HCT116 (cell line): Measurements from ENCODE around the gene TPD52L2. TPM values are rescaled to one million over a fixed set of nuclear protein-coding genes. Genes with fewer than 3 reads are reported as not detected.
"Not testable (repeated sequence)": the region's sequence is repeated elsewhere in the genome, so short reads cannot be mapped to it uniquely, and the experiment has no call there.

ENCODE experiments used
- ATAC-seq: fragments of 200-7000 bp; cut with Tn5 transposase; 2 replicates; pipeline ENCODE4 v1.9.1; 2020; ENCODE audit warnings: mild to moderate bottlenecking, moderate library complexity
- BruUV-seq: library from RNA; stranded (reverse); fragments of 400-500 nt; replicated peaks from 2 replicates; lab custom pipeline; 2021; lab: Mats Ljungman, UMichigan
- CTCF ChIA-PET: fragments of 300-600 bp; sonication (Branson Sonifier 250); formaldehyde crosslinking; loops from one replicate; lab custom pipeline; 2021; ENCODE audit warnings: antibody characterized with exemption; lab: Charles Lee
- POLR2A ChIA-PET: fragments of 300-600, 350-600 bp; sonication (Branson Sonifier 250); formaldehyde crosslinking; loops from one replicate; lab custom pipeline; 2021; ENCODE audit warnings: antibody characterized with exemption; lab: Charles Lee
- RAD21 ChIA-PET, 2 experiments: fragments of 300-600 bp; sonication (Branson Sonifier 250); formaldehyde crosslinking; loops; one replicate each; lab custom pipeline; 2023; ENCODE audit warnings: low total read pairs in 2 of 2; ENCODE audit not compliant: uncharacterized antibody in 2 of 2, unreplicated experiment in 2 of 2, low non-redundant PET in 1 of 2; lab: Charles Lee
- DNase-seq: peaks from one replicate; pipeline ENCODE4 v3.0.0-alpha.2; 2010; ENCODE audit warnings: low read depth, low spot score
- H2AFZ ChIP-seq: fragments of 200-600 bp; shearing (Covaris generic), sonication (generic); 2 replicates; pipeline ENCODE4 v1.6.1; 2017; ENCODE audit warnings: low read depth, mixed run types, mixed read lengths, antibody characterized with exemption, low read length; ENCODE audit not compliant: poor library complexity, severe bottlenecking
- H3K27ac ChIP-seq: 2 replicates; pipeline ENCODE4 v1.5.1; 2012; ENCODE audit warnings: low read depth, low read length
- H3K27me3 ChIP-seq: fragments of 200-600 bp; sonication (generic); 2 replicates; pipeline ENCODE4 v1.6.1; 2016; ENCODE audit warnings: mixed run types, low read length, mixed read lengths; ENCODE audit not compliant: insufficient read depth
- H3K36me3 ChIP-seq, 2 experiments: fragments of 200-500 bp in 1 of 2; fragments of 200-600 bp in 1 of 2; sonication (Bioruptor generic) in 1 of 2; sonication (generic) in 1 of 2; 2 replicates each; pipeline versions ENCODE4 v1.5.1 to v1.6.1; 2014 to 2016; ENCODE audit warnings: low read length in 2 of 2, inconsistent platforms in 1 of 2, mixed read lengths in 1 of 2, mixed run types in 1 of 2; ENCODE audit not compliant: insufficient read depth in 2 of 2, control insufficient read depth in 1 of 2
- H3K4me1 ChIP-seq, 2 experiments: fragments of 200-600 bp in 1 of 2; sonication (generic) in 1 of 2; 2 replicates each; pipeline versions ENCODE4 v1.5.1 to v1.6.1; 2012 to 2017; ENCODE audit warnings: low read length in 2 of 2, inconsistent platforms in 1 of 2, mild to moderate bottlenecking in 1 of 2, mixed read lengths in 1 of 2, mixed run types in 1 of 2, moderate library complexity in 1 of 2; ENCODE audit not compliant: insufficient read depth in 2 of 2, control insufficient read depth in 1 of 2
- H3K4me2 ChIP-seq: fragments of 200-600 bp; sonication (generic); 2 replicates; pipeline ENCODE4 v1.6.1; 2017; ENCODE audit warnings: mixed run types, low read length, mixed read lengths
- H3K4me3 ChIP-seq, 2 experiments: fragments of 200-600 bp in 1 of 2; sonication (generic) in 1 of 2; replicated peaks in 1 of 2; 2 replicates each; pipeline ENCODE4 v1.5.1; 2011 to 2016; ENCODE audit warnings: low read length in 2 of 2, control low read depth in 1 of 2, low read depth in 1 of 2, mild to moderate bottlenecking in 1 of 2, mixed read lengths in 1 of 2, mixed run types in 1 of 2
- H3K79me2 ChIP-seq: fragments of 200-600 bp; sonication (generic); 2 replicates; pipeline ENCODE4 v1.6.1; 2017; ENCODE audit warnings: mild to moderate bottlenecking, mixed run types, low read length, moderate library complexity, mixed read lengths; ENCODE audit not compliant: insufficient read depth
- H3K9ac ChIP-seq: fragments of 200-600 bp; sonication (generic); 2 replicates; pipeline ENCODE4 v1.6.1; 2016; ENCODE audit warnings: low read length, mixed read lengths
- H3K9me2 ChIP-seq: fragments of 200-600 bp; sonication (generic), shearing (Covaris generic); 2 replicates; pipeline ENCODE4 v1.6.1; 2017; ENCODE audit warnings: mixed run types, mild to moderate bottlenecking, moderate library complexity; ENCODE audit not compliant: insufficient read depth
- H3K9me3 ChIP-seq, 2 experiments: fragments of 200-500 bp in 1 of 2; fragments of 200-600 bp in 1 of 2; sonication (Bioruptor generic) in 1 of 2; sonication (generic) in 1 of 2; 2 replicates each; pipeline ENCODE4 v1.6.1; 2014 to 2017; ENCODE audit warnings: low read length in 2 of 2, mixed read lengths in 2 of 2, inconsistent platforms in 1 of 2, low read depth in 1 of 2, mild to moderate bottlenecking in 1 of 2, mixed run types in 1 of 2, moderate library complexity in 1 of 2; ENCODE audit not compliant: control insufficient read depth in 1 of 2, insufficient read depth in 1 of 2
- H4K20me1 ChIP-seq: fragments of 200-600 bp; sonication (generic), shearing (Covaris generic); 2 replicates; pipeline ENCODE4 v1.6.1; 2017; ENCODE audit warnings: mixed run types, mild to moderate bottlenecking, moderate library complexity; ENCODE audit not compliant: insufficient read depth
- CTCF ChIP-seq, 3 experiments: fragments of 200-600 bp in 1 of 3; sonication (generic) in 1 of 3; IDR thresholded peaks in 2 of 3; conservative IDR thresholded peaks in 1 of 3; 2 replicates each; pipeline ENCODE4 v1.5.1; 2012 to 2017; ENCODE audit warnings: low read depth in 2 of 3, low read length in 2 of 3, antibody characterized with exemption in 1 of 3, borderline replicate concordance in 1 of 3, control low read depth in 1 of 3, mild to moderate bottlenecking in 1 of 3, mixed read lengths in 1 of 3, mixed run types in 1 of 3, moderate library complexity in 1 of 3; ENCODE audit not compliant: insufficient read depth in 1 of 3
- EZH2 ChIP-seq: fragments of 200-600 bp; sonication (generic); IDR thresholded peaks from 2 replicates; pipeline ENCODE4 v1.6.1; 2017; ENCODE audit warnings: antibody characterized with exemption, mixed run types
- SRF ChIP-seq: IDR thresholded peaks from 2 replicates; pipeline ENCODE4 v1.6.1; 2012; ENCODE audit warnings: low read depth
- TCF7L2 ChIP-seq: IDR thresholded peaks from 2 replicates; pipeline ENCODE4 v1.7.0; 2011; ENCODE audit warnings: borderline replicate concordance, inconsistent platforms; ENCODE audit not compliant: insufficient read depth, insufficient read length; ENCODE audit errors: extremely low read depth
- intact Hi-C: fragments of 100-400 bp; cut with micrococcal nuclease; formaldehyde crosslinking; loops from 2 replicates; pipeline ENCODE4 v1.10.0; 2022
- total RNA-seq: library from RNA; stranded (reverse); gene quantifications from one replicate; pipeline ENCODE4 v1.2.1, GENCODE V29; 2021; ENCODE audit not compliant: unreplicated experiment

The TPD52L2 gene
- total RNA-seq, 1 experiment from 2014 or later = 149 TPM

GRCh38 chr20:63850689-63851547 lies 14.2 kb upstream of the TPD52L2 start:
- Histone ChIP-seq H3K4me3 (no peak overlapping the region), H3K4me1 (peaks cover 17 to 31% of the 10 kb centered on the region in 2 experiments), H3K79me2 (no peaks in the 10 kb centered on the region), H3K4me2 (no peak overlapping the region), H4K20me1 (no peaks in the 10 kb centered on the region), H3K27ac (no peak overlapping the region), H3K9ac (no peak overlapping the region), H2AFZ (no peak overlapping the region), H3K9me2 (no peaks in the 10 kb centered on the region), H3K27me3 (no peaks in the 10 kb centered on the region), H3K36me3 (no peaks in the 10 kb centered on the region), H3K9me3 (no peaks in the 10 kb centered on the region)
- ATAC-seq = no peak
- TF ChIP-seq EZH2 (no peak), CTCF (IDR thresholded peaks at IDR 0.05 in 2 of 3, conservative IDR thresholded peaks at IDR 0.05 in 1 of 3; ENCODE audit: borderline replicate concordance in 1 of 3, insufficient read depth in 1 of 3, low read depth in 2 of 3, low read length in 2 of 3) (no peak), TCF7L2 (no peak), SRF (no peak)
- ChIA-PET RAD21 (no interaction called here), POLR2A (no interaction called here), CTCF (no interaction called here)
- intact Hi-C loops = no loop called here
- DNase-seq = no peak
- BruUV-seq = no TSS peak

GRCh38 chr20:63851548-63851943 lies 13.5 kb upstream of the TPD52L2 start:
- H3K9ac ChIP-seq, RAD21 ChIA-PET, H3K4me2 ChIP-seq, H3K9me3 ChIP-seq, intact Hi-C loops, H2AFZ ChIP-seq, H3K79me2 ChIP-seq, H4K20me1 ChIP-seq, H3K9me2 ChIP-seq, H3K4me3 ChIP-seq, H3K27ac ChIP-seq, DNase-seq, ATAC-seq, H3K36me3 ChIP-seq, H3K27me3 ChIP-seq, BruUV-seq, CTCF ChIA-PET, POLR2A ChIA-PET: not testable (repeated sequence)
- peaks cover 11 to 24% of the 10 kb centered on the region in 2 experiments for H3K4me1 ChIP-seq

- RAD21 ChIA-PET = not testable (repeated sequence)
These were observed 11.4 kb upstream of the TPD52L2 start for GRCh38 chr20:63853733-63854068.

More at GRCh38 chr20:63853733-63854068, 11.4 kb upstream of the TPD52L2 start:
- peaks cover 6 to 20% of the 10 kb centered on the region in 2 experiments; a peak in 3 of 4 replicates for H3K4me1 ChIP-seq
- DNase-seq, POLR2A ChIA-PET, H3K79me2 ChIP-seq, H3K9me3 ChIP-seq, intact Hi-C loops, CTCF ChIA-PET, H3K4me3 ChIP-seq, H3K9me2 ChIP-seq, H3K36me3 ChIP-seq, H3K9ac ChIP-seq, H3K4me2 ChIP-seq, H3K27me3 ChIP-seq, H2AFZ ChIP-seq, BruUV-seq, H3K27ac ChIP-seq, H4K20me1 ChIP-seq, ATAC-seq: not testable (repeated sequence)
